Right renal cortex interstitium (tissue), 3 donors: ENCODE data around the gene YTHDC1. TPM values are rescaled to one million over a fixed set of nuclear protein-coding genes. Genes with fewer than 3 reads are reported as not detected.

Experiments used
- DNase-seq, 3 donors: peaks; one replicate each; pipeline ENCODE4 v3.0.0-alpha.2; 2013; ENCODE audit warnings: low read depth in 3 of 3, low spot score in 2 of 3
- polyA plus RNA-seq, 3 donors: library from polyadenylated mRNA; unstranded; fragments of 120-200 nt; gene quantifications; one replicate each; pipeline ENCODE4 v1.2.1, GENCODE V29; 2013; ENCODE audit not compliant: insufficient read length in 3 of 3

Gene YTHDC1
- polyA plus RNA-seq, 3 donors: 175 to 187 (median 181) TPM

- no peak for DNase-seq
These were observed 10.5 kb upstream of the YTHDC1 start for GRCh38 chr4:68360231-68360968.

- DNase-seq: no peak
These were observed 9.6 kb upstream of the YTHDC1 start for GRCh38 chr4:68359508-68359907.

DNA sequence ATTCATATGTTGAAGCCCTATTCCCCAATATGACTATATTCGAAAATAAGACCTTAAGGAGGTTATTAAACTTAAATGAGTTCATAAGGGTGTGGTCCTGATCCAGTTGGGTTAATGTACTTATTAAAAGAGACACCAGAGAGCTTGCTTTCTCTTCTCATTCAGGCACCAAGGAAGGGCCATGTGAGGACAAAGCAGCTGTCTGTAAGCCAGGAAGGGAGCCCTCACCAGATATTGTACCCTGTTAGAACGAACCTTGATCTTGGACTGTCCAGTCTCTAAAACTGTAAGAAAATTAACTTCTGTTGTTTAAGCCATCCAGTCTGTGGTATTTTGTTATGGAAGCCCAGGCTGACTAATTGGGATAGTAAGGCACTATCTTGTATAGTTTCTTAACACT is 9.1 kb upstream of the YTHDC1 start:
- DNase-seq: no peak

GRCh38 chr4:68352791-68353190 is 2.9 kb upstream of the YTHDC1 start:
- DNase-seq: no peak

GRCh38 chr4:68349279-68349648 is 626 bp downstream of the YTHDC1 start:
- DNase-seq: peak in 2 of 3 donors; percentile 32 to 71

GRCh38 chr4:68348577-68348976 is 1.3 kb downstream of the YTHDC1 start:
- no peak for DNase-seq

- DNase-seq: no peak
These were observed 2.0 kb downstream of the YTHDC1 start for GRCh38 chr4:68347845-68348244.

DNA sequence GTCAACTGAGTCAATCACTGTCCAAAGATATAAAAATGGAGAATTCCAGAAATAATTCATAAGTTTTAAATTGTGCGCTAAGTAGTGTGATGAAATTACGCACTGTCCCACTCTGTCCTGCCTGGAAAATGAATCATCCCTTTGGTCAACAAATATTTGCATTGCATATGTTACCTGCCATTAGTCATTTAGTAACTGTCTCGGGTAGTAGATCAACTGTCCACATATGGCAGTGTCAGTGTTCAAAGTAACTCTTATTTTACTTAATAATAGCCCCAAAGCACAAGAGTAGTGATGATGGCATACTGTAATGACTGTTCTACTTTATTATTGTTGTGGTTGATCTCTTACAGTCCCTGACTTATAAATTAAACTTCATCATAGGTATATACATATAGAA is 3.4 kb downstream of the YTHDC1 start:
- DNase-seq: no peak

DNA sequence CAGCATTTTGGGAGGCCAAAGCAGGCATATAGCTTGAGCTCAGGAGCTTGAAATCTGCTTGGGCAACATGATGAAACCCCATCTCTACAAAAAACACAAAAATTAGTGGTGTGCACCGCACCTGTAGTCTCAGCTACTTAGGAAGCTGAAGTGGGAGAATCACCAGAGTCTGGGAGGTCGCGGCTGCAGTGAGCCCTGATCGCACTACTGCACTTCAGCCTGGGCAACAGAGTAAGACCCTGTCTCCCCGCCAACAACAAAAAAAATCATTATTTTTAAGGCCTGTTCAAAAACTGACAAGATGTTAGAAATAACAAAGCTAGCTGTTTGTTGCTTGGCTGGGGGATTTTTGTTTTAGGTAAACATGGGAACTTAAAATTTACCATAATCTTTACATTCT is 5.1 kb downstream of the YTHDC1 start:
- DNase-seq: no peak

DNA sequence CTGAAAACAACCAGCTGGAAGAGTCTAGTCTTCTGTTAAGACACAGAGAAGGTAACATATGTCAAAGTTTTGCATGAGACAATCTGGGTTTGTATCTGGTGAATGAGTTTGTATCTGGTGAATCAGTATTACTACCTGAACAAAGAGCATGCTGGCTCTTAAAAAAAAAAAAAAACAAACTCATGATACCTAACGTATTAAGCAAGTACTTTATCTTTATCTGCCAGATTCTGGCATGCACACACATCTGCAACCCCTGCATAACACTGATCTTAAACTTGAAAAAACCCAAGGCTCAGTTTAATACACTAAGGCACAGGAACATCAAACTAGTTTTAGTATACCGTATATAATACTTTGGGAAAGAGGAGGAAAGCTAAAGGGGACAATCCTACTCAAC is 5.8 kb downstream of the YTHDC1 start:
- no peak for DNase-seq

GRCh38 chr4:68342134-68342533 is 7.8 kb downstream of the YTHDC1 start:
- no peak for DNase-seq

GRCh38 chr4:68338625-68339024 is 11.3 kb downstream of the YTHDC1 start:
- DNase-seq: no peak

DNA sequence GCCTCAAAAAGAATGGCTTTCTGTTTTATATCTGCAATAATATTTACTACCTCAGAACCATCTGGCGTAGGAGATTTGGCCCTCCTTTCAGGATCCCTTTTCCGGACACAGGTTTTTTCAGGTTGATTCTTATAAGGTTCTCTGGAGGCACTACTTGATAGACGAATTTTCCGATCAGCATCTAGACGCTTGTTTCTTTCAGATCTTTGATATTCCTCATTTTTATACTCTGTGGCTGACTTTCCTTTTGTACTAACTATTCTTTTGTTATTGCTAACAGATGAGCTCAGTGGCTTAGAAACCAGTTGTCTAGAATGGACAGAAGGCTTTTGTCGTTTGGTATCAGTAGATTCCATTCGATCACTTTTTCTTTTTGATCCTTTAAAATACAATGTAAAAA is 12.4 kb downstream of the YTHDC1 start:
- no peak for DNase-seq

GRCh38 chr4:68337004-68337403 is 12.9 kb downstream of the YTHDC1 start:
- no peak for DNase-seq

- no peak for DNase-seq
These were observed 13.4 kb downstream of the YTHDC1 start for GRCh38 chr4:68336530-68336929.

DNA sequence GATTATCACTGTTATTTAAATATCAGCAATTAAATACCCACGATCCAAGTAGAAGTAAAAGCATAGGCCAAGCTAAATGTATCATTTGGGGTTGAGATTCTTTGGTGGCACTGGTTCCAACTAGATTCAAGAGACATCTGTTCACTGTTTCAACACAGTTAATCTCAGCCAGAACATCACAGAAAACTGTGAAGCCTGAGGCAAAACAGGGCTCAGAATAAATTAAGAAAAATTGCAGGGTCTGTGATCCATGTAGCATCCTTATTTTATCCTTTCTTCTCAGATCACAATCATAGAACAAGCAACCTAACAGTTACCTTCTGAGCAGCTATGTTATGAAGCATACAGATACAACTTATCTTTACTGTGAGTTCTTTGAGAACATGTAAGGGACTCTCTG is 23.7 kb downstream of the YTHDC1 start:
- no peak for DNase-seq

DNA sequence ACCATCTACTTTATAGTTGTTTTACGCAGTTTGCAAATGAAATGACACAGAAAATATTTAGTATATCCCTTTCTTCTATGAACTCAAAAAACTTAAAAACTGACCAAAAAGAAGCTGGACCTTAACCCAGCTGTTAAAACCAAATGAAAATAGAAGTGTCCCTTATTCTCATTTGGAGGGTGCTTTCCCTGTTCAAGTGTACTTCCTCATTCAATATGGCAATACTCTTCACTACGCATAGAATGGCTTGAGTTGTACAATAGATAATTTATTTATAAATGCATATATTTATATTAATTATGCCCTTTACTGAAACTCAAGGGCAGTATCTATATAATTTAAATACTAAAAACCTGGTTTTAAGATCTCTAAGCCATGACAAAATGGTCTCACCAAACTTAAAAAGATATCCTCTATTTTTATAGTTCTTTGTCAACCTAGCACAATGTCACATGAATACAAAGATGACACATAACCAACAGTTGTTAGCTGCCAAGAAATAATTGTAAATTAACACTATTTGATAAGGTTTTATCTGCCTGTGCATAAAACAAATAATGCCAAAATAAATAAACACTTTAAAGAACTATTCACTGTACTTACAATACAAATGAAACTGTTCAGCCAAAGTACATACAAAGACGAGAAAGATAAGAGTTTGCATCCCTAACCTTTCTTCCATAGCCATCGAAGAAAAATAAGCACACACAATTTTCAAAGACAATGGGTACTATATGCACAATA is 25.2 kb downstream of the YTHDC1 start:
- no peak for DNase-seq

DNA sequence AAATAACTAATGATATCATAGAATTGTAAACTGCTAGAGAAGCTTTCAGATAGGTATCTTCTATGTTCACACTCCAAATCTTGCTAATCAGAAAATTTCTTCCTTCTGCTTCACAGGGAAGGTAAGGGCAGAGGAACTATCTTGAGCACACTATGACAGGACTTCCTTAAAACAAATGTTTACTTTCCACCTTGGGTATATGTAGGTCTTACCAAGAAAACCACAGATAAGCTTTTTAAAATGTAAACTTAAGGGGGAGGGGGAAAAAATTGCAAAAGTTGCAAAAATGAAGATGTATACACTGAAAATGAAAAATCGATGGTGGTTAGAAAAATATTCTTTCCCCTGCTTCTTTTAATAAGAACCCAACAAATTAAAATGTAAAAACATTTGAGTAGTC is 30.9 kb downstream of the YTHDC1 start:
- no peak for DNase-seq

DNA sequence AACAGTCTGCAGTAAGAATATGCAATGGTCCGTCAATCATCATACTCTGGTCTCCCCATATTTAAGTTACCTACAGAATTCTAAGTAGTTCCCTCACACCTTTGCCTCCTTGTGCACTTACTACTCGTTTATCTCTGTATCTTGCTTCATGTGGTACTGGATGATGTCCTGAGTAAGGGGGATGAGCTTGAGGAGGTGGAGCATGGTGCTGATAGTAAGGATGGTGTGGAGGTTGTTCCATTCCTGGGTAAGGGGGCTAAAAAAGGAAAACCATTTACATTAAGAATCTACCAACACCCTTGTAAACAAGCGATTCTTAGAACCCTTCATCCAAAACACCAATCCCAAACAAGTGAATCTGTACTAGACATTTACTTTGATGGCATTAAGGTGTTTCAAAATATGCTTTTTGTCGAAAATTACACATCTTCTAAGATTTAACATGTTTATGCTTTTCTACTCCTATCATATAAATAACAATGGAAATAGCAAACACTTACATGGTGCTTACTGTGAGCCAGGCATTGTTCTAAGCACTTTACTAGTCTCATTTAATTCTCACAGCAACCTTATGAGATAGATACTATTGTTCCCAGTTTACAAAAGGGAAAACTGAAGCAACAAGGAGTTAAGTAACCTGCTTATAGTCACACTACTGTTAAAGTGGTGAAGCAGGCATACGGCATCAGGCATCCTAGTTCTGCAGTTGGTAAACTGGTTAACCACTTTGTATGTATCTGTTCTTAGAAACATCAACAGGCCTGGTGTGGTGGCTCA is 33.5 kb downstream of the YTHDC1 start:
- no peak for DNase-seq

DNA sequence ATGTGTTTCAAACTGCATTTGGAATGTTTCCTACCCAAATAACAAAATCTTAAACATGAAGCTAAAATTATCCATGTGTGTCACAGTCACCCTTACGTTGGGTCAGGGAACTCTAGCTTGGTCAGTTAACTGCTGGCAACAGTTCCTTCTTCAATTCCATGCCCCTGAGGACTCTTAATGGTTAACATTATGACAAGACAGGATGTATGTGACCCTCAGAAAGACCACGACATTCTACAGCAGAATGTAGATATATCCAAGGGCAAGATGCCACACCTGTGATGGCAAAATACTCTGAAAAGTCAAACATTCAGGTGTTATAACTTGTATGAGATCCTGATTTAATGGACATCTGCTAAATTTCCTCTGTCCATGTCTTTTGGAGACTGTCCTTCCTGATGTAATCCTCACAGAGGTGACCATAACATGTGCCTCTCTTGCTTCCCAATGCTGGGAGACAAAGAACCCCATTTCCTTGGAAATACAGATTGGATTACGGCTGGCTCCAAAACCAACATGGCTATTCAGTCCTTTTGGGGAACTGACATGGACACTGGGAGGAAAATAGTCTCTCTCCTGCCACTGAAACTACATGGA is 39.1 kb downstream of the YTHDC1 start:
- no peak for DNase-seq

GRCh38 chr4:68304731-68305130 is 45.2 kb downstream of the YTHDC1 start:
- DNase-seq: no peak
